ENCODE results near the gene TJAP1. TPM values are rescaled to one million over a fixed set of nuclear protein-coding genes. Genes with fewer than 3 reads are reported as not detected.

Gene TJAP1
- total and polyA plus RNA-seq, 2 donors (not counting 3 experiments of a cell fraction or from before 2014, with no cell fraction given): 28.4 to 31.8 TPM

DNA sequence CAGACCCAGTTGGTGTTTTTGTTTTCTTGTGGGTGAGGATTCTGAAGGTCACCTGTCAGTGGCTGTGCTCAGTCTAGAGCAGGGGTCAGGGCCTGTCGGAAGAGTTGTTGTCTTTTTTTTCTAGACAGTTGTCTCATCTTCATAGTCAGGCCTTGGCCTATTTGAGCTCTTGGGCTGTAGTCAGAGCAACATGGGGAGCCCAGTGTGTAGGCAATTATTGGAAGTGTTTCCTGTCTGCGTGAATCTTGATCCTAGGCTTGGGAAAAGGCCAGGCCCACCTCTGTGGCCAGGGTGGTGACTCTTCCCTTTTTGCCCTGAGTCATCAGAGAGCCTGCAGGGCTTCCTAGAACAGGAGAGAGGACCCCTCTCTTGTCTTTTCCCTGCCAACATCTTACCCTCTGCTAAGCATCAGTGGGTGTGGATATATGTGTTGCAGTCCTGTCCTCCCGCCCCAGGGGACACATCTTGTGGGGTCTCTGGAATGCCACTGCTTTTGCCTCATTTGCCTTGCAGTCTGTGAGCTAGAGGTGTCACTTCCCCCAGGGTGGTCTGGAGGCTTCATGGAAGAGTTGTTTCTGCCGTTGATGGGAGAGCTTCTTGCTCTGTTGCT is 11.4 kb downstream of the TJAP1 start:
- Histone ChIP-seq H3K4me3 (replicated peaks in 1 of 3; ENCODE audit: insufficient read depth in 1 of 3, low read depth in 1 of 3, low read length in 3 of 3) (no peak overlapping the region), H3K27ac (ENCODE audit: insufficient read depth, low read depth, low read length) (no peak overlapping the region), H3K4me2 (ENCODE audit: insufficient read depth, low read length) (no peak overlapping the region), H3K79me2 (ENCODE audit: control insufficient read depth, insufficient read depth, low read length) (no peaks in the 10 kb centered on the region), H3K9me1 (replicated peaks; ENCODE audit: control insufficient read depth, extremely low read depth, insufficient read depth, low read length) (no peaks in the 10 kb centered on the region), H3K27me3 (ENCODE audit: control insufficient read depth in 2 of 2, insufficient read depth in 2 of 2, low read length in 2 of 2) (no peaks in the 10 kb centered on the region), H3K9me3 (replicated peaks; ENCODE audit: control insufficient read depth, insufficient read depth, low read length) (no peaks in the 10 kb centered on the region), H4K20me1 (replicated peaks; ENCODE audit: control insufficient read depth, extremely low read depth, insufficient read depth, low read length) (no peaks in the 10 kb centered on the region), H3K36me3 (ENCODE audit: control insufficient read depth in 2 of 2, extremely low read depth in 1 of 2, insufficient read depth in 2 of 2, low read length in 2 of 2) (peaks cover 0 to 5% of the 10 kb centered on the region in 2 experiments), H3K9ac (replicated peaks; ENCODE audit: extremely low read depth, insufficient read depth, low read length) (no peak overlapping the region), H3K4me1 (ENCODE audit: control insufficient read depth, extremely low read depth, insufficient read depth, low read length) (peaks cover 12% of the 10 kb centered on the region), H2AFZ (ENCODE audit: low read depth, low read length) (no peak overlapping the region)
- FAIRE-seq (no peak), DNase-seq (ENCODE audit: low read depth, low spot score) (no peak)
- ChIA-PET POLR2A (no interaction called here), CTCF (interaction anchor here (5.5 kb wide), 1 partner anchor 18 kb away, joined by 21 read pairs; no protein-coding TSS in a partner anchor)
- dilution Hi-C loops (cut with MboI; ENCODE audit: extremely low pct_ligation_motif_present, low sequenced_read_pairs) (no loop called here), intact Hi-C loops (cut with micrococcal nuclease) (no loop called here)
- BruUV-seq (replicated peaks): no TSS peak
- TF ChIP-seq, protein P1, sequence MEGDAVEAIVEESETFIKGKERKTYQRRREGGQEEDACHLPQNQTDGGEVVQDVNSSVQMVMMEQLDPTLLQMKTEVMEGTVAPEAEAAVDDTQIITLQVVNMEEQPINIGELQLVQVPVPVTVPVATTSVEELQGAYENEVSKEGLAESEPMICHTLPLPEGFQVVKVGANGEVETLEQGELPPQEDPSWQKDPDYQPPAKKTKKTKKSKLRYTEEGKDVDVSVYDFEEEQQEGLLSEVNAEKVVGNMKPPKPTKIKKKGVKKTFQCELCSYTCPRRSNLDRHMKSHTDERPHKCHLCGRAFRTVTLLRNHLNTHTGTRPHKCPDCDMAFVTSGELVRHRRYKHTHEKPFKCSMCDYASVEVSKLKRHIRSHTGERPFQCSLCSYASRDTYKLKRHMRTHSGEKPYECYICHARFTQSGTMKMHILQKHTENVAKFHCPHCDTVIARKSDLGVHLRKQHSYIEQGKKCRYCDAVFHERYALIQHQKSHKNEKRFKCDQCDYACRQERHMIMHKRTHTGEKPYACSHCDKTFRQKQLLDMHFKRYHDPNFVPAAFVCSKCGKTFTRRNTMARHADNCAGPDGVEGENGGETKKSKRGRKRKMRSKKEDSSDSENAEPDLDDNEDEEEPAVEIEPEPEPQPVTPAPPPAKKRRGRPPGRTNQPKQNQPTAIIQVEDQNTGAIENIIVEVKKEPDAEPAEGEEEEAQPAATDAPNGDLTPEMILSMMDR (IDR thresholded peaks at IDR 0.05; ENCODE audit: extremely low read depth in 1 of 2, insufficient read depth in 1 of 2, low read depth in 1 of 2, low read length in 2 of 2): no peak
- no peak for TF ChIP-seq GATA2 (IDR thresholded peaks at IDR 0.05; ENCODE audit: insufficient read depth, insufficient read length, low read depth, low read length)
- TF ChIP-seq JUN (IDR thresholded peaks at IDR 0.05; ENCODE audit: borderline replicate concordance, insufficient read depth, insufficient read length, low read depth): no peak
- TF ChIP-seq, protein P2, sequence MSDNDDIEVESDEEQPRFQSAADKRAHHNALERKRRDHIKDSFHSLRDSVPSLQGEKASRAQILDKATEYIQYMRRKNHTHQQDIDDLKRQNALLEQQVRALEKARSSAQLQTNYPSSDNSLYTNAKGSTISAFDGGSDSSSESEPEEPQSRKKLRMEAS (IDR thresholded peaks at IDR 0.05; ENCODE audit: insufficient read depth, insufficient read length): no peak
- TF ChIP-seq FOS (IDR thresholded peaks at IDR 0.05; ENCODE audit: borderline replicate concordance, insufficient read depth, low read length): no peak
- no peak for TF ChIP-seq POLR2AphosphoS5 (IDR thresholded peaks at IDR 0.05; ENCODE audit: insufficient read depth, low read depth, low read length)
- TF ChIP-seq EZH2 (IDR thresholded peaks at IDR 0.05; ENCODE audit: borderline replicate concordance, low read depth, low read length, severe bottlenecking): no peak
- TF ChIP-seq POLR2A (IDR thresholded peaks at IDR 0.05; ENCODE audit: low read depth, low read length): no peak
- no peak for TF ChIP-seq MYC (IDR thresholded peaks at IDR 0.05; ENCODE audit: low read depth, low read length)
